Measurements from ENCODE around the gene NHEJ1.

The NHEJ1 gene

DNA sequence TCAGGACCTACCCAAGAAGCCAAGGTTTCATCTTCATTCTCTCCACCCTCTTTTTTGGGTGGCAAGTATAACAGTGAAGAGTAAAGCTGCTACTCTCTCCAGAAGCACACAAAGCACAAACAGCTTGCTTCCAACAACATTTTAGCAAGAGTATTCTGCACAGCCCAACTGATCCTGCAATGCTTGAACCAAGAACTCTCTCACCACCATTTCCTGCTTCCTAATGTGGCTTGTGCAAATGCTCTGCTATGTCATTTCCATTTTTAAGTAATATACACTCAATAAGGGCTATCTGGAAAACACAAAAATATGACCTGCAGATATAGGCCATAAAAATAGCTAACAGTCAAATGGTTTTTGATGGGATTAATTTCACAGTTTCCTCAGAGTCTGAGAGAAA lies 75.8 kb downstream of the NHEJ1 start:
- DNase-seq: no peak

- DNase-seq: no peak
These were observed 78.2 kb downstream of the NHEJ1 start for GRCh38 chr2:219082332-219082958.

DNA sequence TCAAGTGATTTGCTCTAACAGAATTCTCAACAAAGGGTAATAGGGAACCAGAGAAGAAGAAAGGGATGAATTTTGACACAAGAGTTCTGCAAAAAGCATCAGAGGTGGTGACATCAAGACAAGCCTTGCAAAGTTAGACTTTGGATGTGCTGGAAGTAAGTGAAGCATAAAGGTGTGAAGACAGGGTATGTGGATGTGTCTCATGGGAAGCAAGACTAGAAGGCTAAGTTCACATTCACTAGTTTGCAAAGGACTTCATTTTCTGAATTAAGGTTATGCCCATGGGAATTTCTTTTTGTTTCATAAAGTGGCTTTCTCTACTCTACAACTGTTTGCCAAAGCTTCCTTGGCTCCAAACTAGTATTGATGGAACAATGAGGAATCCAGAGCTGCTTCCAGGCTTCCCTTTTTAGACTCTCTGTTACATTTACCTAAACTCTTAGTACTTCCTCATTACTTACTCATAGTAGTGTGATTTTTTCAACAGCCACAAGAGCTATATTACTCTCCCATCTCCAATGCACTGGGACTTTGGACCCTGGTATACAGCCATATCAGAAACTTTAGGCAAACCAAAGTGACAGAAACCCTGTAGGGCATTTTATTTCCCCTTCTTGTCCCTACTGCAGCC lies 78.8 kb downstream of the NHEJ1 start:
- DNase-seq: no peak

- no peak for DNase-seq
These were observed 79.5 kb downstream of the NHEJ1 start for GRCh38 chr2:219081096-219081495.

DNA sequence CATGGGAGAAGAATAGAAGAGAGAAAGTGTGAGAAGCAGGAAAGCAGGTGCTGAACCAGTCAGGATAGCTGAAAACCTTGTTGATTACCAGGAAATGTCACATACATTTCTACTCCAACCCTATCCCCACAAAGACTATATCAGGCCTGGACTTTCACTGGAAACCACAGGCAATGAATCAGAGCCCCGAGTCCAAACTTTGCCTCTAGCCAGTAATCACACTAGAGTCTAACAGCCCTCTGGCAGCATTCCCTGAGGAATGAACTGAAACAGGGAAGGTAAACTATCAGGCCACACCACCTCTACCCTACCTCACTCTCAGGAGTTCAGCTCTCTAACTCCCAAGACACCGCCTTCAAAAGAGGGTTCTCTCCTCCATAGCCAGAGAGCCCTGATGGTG lies 81.2 kb downstream of the NHEJ1 start:
- no peak for DNase-seq

- DNase-seq: no peak
These were observed 81.7 kb downstream of the NHEJ1 start for GRCh38 chr2:219078951-219079350.

GRCh38 chr2:219078126-219078525 lies 82.5 kb downstream of the NHEJ1 start:
- no peak for DNase-seq

DNA sequence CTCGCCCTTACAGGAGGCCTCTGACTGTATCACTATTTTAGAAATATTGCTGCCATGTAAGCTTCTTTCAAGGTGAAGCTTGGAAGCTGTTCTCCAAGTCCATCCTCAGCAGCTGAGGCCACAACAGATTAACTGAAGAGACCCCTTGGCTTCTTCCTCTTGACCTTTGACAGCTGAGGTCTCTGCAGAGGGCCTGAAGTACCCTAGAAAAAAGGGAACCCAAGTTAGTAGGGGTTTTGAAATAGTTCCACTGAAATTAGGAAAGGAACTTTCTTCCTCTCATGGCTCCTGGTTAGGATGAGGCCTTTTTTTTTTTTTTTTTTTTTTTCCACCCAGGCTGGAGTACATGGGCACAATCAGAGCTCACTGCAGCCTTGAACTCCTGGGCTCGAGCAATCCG lies 84.4 kb downstream of the NHEJ1 start:
- DNase-seq: no peak

GRCh38 chr2:219073413-219074129 lies 87.0 kb downstream of the NHEJ1 start:
- DNase-seq: peak; percentile 9

DNA sequence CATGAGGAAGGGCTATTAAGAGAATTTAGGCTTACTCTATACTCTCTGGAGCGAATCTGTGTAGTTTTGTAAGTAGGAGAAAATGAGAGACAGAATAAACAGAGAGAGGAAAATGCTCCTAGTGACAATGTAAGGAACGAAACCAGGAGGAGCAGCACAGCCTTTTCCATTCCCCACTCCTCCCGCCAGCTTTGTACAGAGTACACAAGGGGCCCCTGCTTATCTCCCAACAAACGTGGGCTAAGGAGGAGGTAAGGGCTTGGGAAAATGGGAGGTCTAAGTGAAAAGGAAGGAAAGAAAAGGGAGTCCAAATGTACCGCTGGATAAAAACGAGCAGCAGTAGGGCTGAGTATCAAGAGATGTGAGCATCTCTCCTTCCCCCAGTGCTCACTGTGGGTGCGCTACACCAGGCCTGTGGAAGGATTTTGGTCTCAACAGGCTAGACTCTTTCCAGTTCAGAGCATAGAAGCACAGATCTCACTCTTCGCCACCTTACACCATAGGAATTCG lies 87.8 kb downstream of the NHEJ1 start:
- DNase-seq: no peak

DNA sequence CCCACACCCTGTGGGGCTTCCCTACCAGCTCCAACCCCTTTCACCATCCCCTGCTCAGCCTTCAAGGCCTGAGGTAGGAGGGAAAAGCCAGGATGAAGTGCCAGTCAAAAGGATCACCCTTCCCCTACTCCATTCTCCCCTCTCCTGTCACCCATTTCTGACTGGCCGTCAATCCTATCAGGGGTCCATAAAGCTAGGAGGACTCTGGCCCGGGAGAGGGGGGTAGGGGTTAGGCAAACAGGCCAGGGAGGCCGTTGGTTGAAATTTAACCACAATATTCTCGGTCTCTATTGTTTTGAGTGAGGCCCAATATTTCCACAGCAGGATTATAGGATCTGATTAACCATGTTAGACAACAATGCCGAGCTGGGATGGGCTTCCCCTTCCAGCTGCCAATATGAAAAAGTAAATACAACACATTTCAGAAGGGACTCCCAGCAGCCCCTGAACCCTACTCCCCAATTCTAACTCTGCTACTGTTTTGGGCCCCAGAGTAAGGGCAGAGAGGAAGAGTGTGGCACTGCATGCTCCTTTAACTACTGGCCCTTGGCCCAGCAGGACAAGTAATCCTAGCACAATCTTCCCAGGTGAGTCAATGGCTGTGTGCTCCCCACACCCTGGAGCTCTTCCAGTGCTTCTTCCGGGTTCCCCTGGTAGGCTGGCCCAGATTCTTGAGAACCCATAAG lies 89.3 kb downstream of the NHEJ1 start:
- no peak for DNase-seq

- DNase-seq: no peak
These were observed 95.1 kb downstream of the NHEJ1 start for GRCh38 chr2:219065484-219065883.

DNA sequence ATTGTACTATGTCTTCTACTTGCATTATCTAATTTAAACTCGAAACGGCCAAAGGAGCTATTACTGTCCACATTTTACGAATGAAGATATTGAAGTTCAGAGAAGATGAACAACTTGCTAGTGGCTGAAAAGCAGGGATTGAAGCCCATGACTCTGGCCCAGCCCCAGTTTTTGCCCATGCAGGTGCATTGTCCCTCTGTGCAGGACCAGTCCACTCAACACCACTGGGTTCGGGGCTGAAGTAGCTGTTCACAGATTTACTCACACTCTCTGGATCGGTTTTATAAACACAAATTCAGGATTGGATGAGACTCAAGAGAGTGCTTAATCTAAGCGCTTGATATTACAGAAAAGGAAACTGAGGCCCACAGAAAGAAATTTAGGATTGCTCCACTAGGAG lies 98.5 kb downstream of the NHEJ1 start:
- DNase-seq: no peak

GRCh38 chr2:219060821-219061791 lies 99.5 kb downstream of the NHEJ1 start, which contains the start of gene IHH:
Gene IHH, minus strand, starts transcription at chr2:219060921. Its CDS starts 454 bp downstream, at chr2:219060467.
- no peak for DNase-seq

- no peak for DNase-seq
These were observed 100.6 kb downstream of the NHEJ1 start for GRCh38 chr2:219059725-219060682.

GRCh38 chr2:219059375-219059724 lies 101.3 kb downstream of the NHEJ1 start:
- no peak for DNase-seq

DNA sequence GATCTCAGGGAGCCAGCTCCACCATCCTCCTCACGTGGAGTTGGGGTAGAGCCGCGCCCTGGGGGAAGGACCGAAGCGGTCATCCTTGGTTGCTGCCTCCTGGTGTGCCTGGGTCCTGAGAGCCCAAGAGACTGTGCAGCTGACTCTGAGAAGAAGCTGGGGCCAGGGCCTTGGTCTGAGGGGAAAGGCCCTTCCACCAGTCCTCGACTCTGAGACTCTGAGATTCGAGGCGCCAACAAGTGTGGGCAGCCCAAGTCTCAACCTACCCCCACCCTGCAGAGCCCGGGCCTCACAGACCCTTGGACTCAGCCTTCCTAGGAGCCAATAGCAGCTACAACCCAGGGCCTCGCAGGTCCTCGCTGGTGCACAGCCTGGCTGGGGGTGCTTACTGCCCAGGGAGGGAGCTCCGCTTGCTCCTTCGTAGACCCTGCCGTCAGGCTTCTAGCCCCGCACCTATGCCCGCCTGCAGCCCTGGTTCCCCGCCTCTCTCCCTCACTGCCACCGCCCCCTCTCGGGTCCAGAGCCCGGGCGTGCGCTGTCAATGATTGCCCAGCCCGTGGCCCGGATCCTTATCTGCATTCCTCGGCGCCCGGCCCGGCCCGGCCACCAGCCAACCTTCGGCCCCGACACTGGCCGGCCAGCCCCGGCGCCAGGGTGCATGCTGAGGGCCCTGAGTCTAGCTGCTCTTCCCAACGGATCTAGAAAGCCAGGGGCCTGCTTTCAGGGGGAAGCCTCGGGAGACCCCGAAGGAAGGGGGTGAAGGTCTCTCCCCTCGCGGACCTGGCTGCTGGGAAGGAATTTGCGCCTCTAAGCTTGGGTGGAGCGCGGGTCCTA lies 101.9 kb downstream of the NHEJ1 start:
- DNase-seq: no peak

GRCh38 chr2:219057709-219058540 lies 102.7 kb downstream of the NHEJ1 start:
- DNase-seq: peak; percentile 49
